Measurements from ENCODE around the gene DCHS2. TPM values are rescaled to one million over a fixed set of nuclear protein-coding genes. Genes with fewer than 3 reads are reported as not detected.

Gene DCHS2
- total RNA-seq, 2 experiments from 2014 or later, result not detected

- DNase-seq, result no peak
- ChIA-PET POLR2A (no interaction called here), CTCF (no interaction called here)
- no peaks in the 10 kb centered on the region for H3K36me3 Mint-ChIP-seq
- no peak overlapping the region for H3K4me3 Mint-ChIP-seq
- H3K27me3 Mint-ChIP-seq, result peaks cover 7% of the 10 kb centered on the region
- no peaks in the 10 kb centered on the region for H3K4me1 Mint-ChIP-seq (ENCODE audit: low read depth)
- intact Hi-C loops (cut with micrococcal nuclease), result no loop called here
- no peaks in the 10 kb centered on the region for H3K9me3 Mint-ChIP-seq
- H3K27ac Mint-ChIP-seq, result no peak overlapping the region
These were observed 146.2 kb downstream of the DCHS2 start for GRCh38 chr4:154345359-154345758.

DNA sequence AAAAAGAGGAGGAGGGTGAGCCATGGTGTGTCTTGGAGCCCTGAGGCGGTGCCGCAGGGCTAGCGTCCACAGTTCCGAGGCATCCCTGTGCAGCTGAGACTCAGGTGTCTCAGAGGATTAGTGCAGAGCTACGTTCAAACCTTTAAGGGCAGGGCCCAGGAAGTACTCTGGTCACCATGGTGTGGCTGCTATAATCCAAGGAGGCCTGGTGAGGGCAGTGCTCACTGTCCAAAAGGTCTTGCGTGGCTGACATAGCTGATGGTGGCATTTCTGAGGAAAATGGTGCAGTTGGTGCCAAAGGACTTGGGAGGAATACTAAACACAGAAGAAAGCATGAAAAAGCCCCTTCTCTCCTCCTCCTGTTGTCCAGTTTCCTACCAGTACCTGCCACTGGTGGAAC, 146.9 kb downstream of the DCHS2 start:
- intact Hi-C loops (cut with micrococcal nuclease), result no loop called here
- H3K27ac Mint-ChIP-seq, result no peak overlapping the region
- H3K27me3 Mint-ChIP-seq, result peaks cover 5% of the 10 kb centered on the region
- DNase-seq, result no peak
- no peaks in the 10 kb centered on the region for H3K9me3 Mint-ChIP-seq
- H3K36me3 Mint-ChIP-seq, result no peaks in the 10 kb centered on the region
- ChIA-PET CTCF (no interaction called here), POLR2A (no interaction called here)
- H3K4me3 Mint-ChIP-seq, result no peak overlapping the region
- no peaks in the 10 kb centered on the region for H3K4me1 Mint-ChIP-seq (ENCODE audit: low read depth)

DNA sequence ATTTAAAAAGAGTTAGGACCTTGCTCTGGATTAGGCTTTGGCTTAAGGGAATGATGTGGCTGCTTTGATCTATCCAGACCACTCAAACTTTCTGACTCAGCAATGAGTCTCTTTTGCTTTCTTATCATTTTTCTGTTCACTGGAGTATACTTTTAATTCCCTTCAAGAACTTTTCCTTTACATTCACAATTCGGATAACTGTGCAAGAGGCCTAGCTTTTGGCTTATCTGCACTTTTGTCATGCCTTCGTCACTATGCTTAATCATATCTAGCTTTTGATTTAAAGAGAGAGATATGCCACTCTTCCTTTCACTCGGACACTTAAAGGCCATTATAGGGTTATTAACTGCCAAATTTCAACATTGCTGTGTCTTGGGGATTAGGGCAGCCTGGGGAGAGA, 147.9 kb downstream of the DCHS2 start:
- POLR2A ChIA-PET, result no interaction called here
- Mint-ChIP-seq H3K4me3 (no peak overlapping the region), H3K9me3 (no peaks in the 10 kb centered on the region), H3K4me1 (ENCODE audit: low read depth) (no peaks in the 10 kb centered on the region), H3K36me3 (no peaks in the 10 kb centered on the region), H3K27ac (no peak overlapping the region), H3K27me3 (peaks cover 5% of the 10 kb centered on the region)
- CTCF ChIA-PET, result no interaction called here
- DNase-seq, result no peak
- intact Hi-C loops (cut with micrococcal nuclease), result no loop called here

- no peak overlapping the region for H3K27ac Mint-ChIP-seq
- intact Hi-C loops (cut with micrococcal nuclease), result no loop called here
- ChIA-PET POLR2A (no interaction called here), CTCF (no interaction called here)
- H3K36me3 Mint-ChIP-seq, result no peaks in the 10 kb centered on the region
- no peak for DNase-seq
- H3K4me3 Mint-ChIP-seq, result no peak overlapping the region
- H3K27me3 Mint-ChIP-seq, result peaks cover 5% of the 10 kb centered on the region
- H3K4me1 Mint-ChIP-seq (ENCODE audit: low read depth), result no peaks in the 10 kb centered on the region
- no peaks in the 10 kb centered on the region for H3K9me3 Mint-ChIP-seq
These were observed 150.2 kb downstream of the DCHS2 start for GRCh38 chr4:154341448-154341847.

- CTCF ChIA-PET, result no interaction called here
- Mint-ChIP-seq H3K4me1 (ENCODE audit: low read depth) (peaks cover 11% of the 10 kb centered on the region), H3K27me3 (peaks cover 17% of the 10 kb centered on the region), H3K9me3 (no peaks in the 10 kb centered on the region), H3K27ac (no peak overlapping the region), H3K4me3 (no peak overlapping the region), H3K36me3 (no peaks in the 10 kb centered on the region)
- no peak for DNase-seq
- POLR2A ChIA-PET, result no interaction called here
- intact Hi-C loops (cut with micrococcal nuclease), result loop anchor here (10.0 kb wide), 1 partner anchor 421 kb away; no protein-coding TSS in a partner anchor
These were observed 156.0 kb downstream of the DCHS2 start for GRCh38 chr4:154335588-154335987.

DNA sequence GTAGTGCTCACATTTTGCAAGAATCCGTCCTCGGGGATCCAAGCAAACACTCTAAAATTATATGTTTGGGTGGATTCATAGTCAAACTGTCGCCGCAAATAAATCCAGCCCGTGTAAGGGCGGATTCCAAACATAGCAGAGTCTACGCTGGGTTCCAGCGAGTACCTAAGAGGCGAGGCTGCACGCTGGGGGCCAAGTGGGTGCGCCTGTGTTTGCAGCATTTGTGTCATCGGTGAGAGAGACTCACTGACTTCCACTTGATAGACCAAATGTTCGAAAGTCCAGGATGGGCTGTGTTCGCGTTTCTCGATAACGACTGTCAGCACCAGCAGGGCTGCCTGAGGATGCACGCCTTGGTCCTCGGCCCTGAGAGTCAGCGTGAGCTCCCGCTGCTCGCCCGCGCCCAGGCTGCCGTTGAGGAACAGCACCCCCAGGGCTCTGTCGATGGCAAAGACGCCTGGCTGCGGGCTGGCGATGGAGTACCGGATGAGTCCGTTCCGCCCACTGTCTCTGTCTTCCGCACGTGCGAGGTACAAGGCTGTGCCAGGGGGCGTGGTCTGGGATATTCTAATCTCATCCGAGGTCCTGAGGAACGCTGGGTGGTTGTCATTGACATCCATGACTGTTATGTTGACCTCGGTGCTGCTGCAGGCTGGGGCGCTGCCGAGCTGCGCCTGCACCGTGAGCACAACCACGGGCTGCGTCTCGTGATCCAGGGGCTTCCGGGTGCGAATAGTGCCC, 158.7 kb downstream of the DCHS2 start:
- peaks cover 26% of the 10 kb centered on the region for H3K27me3 Mint-ChIP-seq
- ChIA-PET POLR2A (no interaction called here), CTCF (no interaction called here)
- no peaks in the 10 kb centered on the region for H3K9me3 Mint-ChIP-seq
- intact Hi-C loops (cut with micrococcal nuclease), result loop anchor here (1.0 to 10.0 kb wide), 4 partner anchors 173 to 418 kb away; partner anchors contain the start of gene PLRG1
- H3K4me1 Mint-ChIP-seq (ENCODE audit: low read depth), result peaks cover 11% of the 10 kb centered on the region
- no peak overlapping the region for H3K27ac Mint-ChIP-seq
- no peaks in the 10 kb centered on the region for H3K36me3 Mint-ChIP-seq
- H3K4me3 Mint-ChIP-seq, result peak overlapping the region; percentile 61
- DNase-seq, result peak; percentile 80

DNA sequence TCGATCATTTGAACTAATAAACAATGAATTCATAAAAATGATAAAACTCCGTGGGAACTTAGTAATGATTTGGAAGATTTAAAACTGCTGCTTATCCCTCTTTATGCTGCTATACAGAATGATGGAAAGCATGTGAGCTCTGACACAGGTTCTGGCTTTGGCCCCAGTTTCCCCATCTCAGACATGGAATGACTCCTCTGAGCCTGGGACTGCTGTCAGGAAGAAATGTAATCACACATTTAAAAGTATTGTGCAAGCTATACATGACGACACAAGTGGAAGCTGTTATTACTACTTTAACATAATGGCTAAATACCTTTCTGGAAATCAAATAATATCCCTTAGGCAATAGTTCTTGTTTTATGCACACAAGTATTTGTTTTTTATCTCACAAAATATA, 161.7 kb downstream of the DCHS2 start:
- no peaks in the 10 kb centered on the region for H3K36me3 Mint-ChIP-seq
- H3K9me3 Mint-ChIP-seq, result peaks cover 2% of the 10 kb centered on the region
- CTCF ChIA-PET, result interaction anchor here (1.1 kb wide), 1 partner anchor 177 kb away, joined by 5 read pairs; no protein-coding TSS in a partner anchor
- no peak for DNase-seq
- H3K4me1 Mint-ChIP-seq (ENCODE audit: low read depth), result peaks cover 11% of the 10 kb centered on the region
- no peak overlapping the region for H3K4me3 Mint-ChIP-seq
- H3K27ac Mint-ChIP-seq, result no peak overlapping the region
- POLR2A ChIA-PET, result no interaction called here
- intact Hi-C loops (cut with micrococcal nuclease), result loop anchor here (5.0 to 10.0 kb wide), 2 partner anchors 287 to 415 kb away; no protein-coding TSS in a partner anchor
- H3K27me3 Mint-ChIP-seq, result peaks cover 33% of the 10 kb centered on the region

DNA sequence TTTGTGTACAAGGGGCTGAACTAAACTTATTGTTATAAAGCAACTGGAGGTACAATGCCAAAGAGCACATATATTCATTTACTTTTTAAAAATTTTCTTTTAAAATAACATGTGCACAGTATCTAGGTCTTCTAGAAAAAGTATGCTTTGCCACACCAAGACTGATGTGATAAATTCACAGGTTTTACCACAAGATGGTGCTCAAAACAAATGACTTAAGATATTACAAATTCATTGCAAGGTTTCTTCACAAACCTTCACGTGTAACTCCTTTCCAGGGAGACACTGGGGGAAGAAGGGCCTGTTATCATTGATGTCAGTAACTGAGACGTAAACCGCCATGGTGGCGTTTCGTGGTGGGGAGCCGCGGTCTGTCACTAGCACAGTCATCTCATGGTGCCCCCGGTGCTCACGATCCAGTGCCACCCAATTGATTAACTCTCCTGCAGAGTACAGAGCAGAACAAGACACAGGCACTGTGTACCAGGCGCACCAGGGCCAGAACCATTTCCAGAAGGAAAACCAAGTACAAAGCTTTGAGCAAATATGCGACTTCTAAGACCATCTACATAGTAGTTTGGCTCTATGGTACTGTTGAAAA, 162.2 kb downstream of the DCHS2 start:
- H3K4me3 Mint-ChIP-seq, result no peak overlapping the region
- H3K4me1 Mint-ChIP-seq (ENCODE audit: low read depth), result peaks cover 11% of the 10 kb centered on the region
- H3K27ac Mint-ChIP-seq, result no peak overlapping the region
- DNase-seq, result no peak
- ChIA-PET CTCF (interaction anchor here (1.4 kb wide), 1 partner anchor 177 kb away, joined by 6 read pairs; no protein-coding TSS in a partner anchor), POLR2A (no interaction called here)
- peaks cover 33% of the 10 kb centered on the region for H3K27me3 Mint-ChIP-seq
- intact Hi-C loops (cut with micrococcal nuclease), result no loop called here
- peaks cover 2% of the 10 kb centered on the region for H3K9me3 Mint-ChIP-seq
- H3K36me3 Mint-ChIP-seq, result no peaks in the 10 kb centered on the region

GRCh38 chr4:154328030-154328429, 163.6 kb downstream of the DCHS2 start:
- CTCF ChIA-PET, result interaction anchor here (1.4 kb wide), 1 partner anchor 179 kb away, joined by 6 read pairs; no protein-coding TSS in a partner anchor
- intact Hi-C loops (cut with micrococcal nuclease), result no loop called here
- H3K4me3 Mint-ChIP-seq, result no peak overlapping the region

GRCh38 chr4:154320521-154320920, 171.1 kb downstream of the DCHS2 start:
- DNase-seq, result no peak
- H3K4me3 Mint-ChIP-seq, result no peak overlapping the region
- H3K27ac Mint-ChIP-seq, result no peak overlapping the region
- H3K4me1 Mint-ChIP-seq (ENCODE audit: low read depth), result no peaks in the 10 kb centered on the region
- H3K36me3 Mint-ChIP-seq, result no peaks in the 10 kb centered on the region
- ChIA-PET POLR2A (no interaction called here), CTCF (no interaction called here)
- intact Hi-C loops (cut with micrococcal nuclease), result no loop called here
- peaks cover 6% of the 10 kb centered on the region for H3K27me3 Mint-ChIP-seq
- H3K9me3 Mint-ChIP-seq, result peaks cover 8% of the 10 kb centered on the region

More at GRCh38 chr4:154328030-154328429, 163.6 kb downstream of the DCHS2 start:
- H3K27ac Mint-ChIP-seq, result no peak overlapping the region
- H3K9me3 Mint-ChIP-seq, result peaks cover 2% of the 10 kb centered on the region
- peaks cover 7% of the 10 kb centered on the region for H3K4me1 Mint-ChIP-seq (ENCODE audit: low read depth)
- DNase-seq, result no peak
- POLR2A ChIA-PET, result no interaction called here
- no peaks in the 10 kb centered on the region for H3K36me3 Mint-ChIP-seq
- H3K27me3 Mint-ChIP-seq, result peaks cover 33% of the 10 kb centered on the region

- ChIA-PET POLR2A (no interaction called here), CTCF (no interaction called here)
- peaks cover 7% of the 10 kb centered on the region for H3K9me3 Mint-ChIP-seq
- intact Hi-C loops (cut with micrococcal nuclease), result no loop called here
- no peaks in the 10 kb centered on the region for H3K36me3 Mint-ChIP-seq
- peaks cover 4% of the 10 kb centered on the region for H3K27me3 Mint-ChIP-seq
- H3K4me3 Mint-ChIP-seq, result no peak overlapping the region
- no peak for DNase-seq
- H3K27ac Mint-ChIP-seq, result no peak overlapping the region
- H3K4me1 Mint-ChIP-seq (ENCODE audit: low read depth), result no peaks in the 10 kb centered on the region
These were observed 171.9 kb downstream of the DCHS2 start for GRCh38 chr4:154319736-154320135.

GRCh38 chr4:154317201-154317999, 174.2 kb downstream of the DCHS2 start:
- POLR2A ChIA-PET, result no interaction called here
- H3K4me3 Mint-ChIP-seq, result no peak overlapping the region
- H3K27me3 Mint-ChIP-seq, result peaks cover 4% of the 10 kb centered on the region
- intact Hi-C loops (cut with micrococcal nuclease), result no loop called here
- DNase-seq, result no peak
- CTCF ChIA-PET, result no interaction called here
- H3K27ac Mint-ChIP-seq, result no peak overlapping the region
- H3K36me3 Mint-ChIP-seq, result no peaks in the 10 kb centered on the region
- H3K4me1 Mint-ChIP-seq (ENCODE audit: low read depth), result no peaks in the 10 kb centered on the region
- peaks cover 7% of the 10 kb centered on the region for H3K9me3 Mint-ChIP-seq
